HG03469 (cell line): ENCODE measurements around the gene BCAS3.

Source experiments
- ATAC-seq: cut with Tn5 transposase; IDR thresholded peaks from one replicate; pipeline ENCODE4 v1.9.1; 2021; ENCODE audit warnings: mild to moderate bottlenecking, moderate library complexity, moderate number of reproducible peaks; ENCODE audit not compliant: unreplicated experiment

Gene BCAS3

DNA sequence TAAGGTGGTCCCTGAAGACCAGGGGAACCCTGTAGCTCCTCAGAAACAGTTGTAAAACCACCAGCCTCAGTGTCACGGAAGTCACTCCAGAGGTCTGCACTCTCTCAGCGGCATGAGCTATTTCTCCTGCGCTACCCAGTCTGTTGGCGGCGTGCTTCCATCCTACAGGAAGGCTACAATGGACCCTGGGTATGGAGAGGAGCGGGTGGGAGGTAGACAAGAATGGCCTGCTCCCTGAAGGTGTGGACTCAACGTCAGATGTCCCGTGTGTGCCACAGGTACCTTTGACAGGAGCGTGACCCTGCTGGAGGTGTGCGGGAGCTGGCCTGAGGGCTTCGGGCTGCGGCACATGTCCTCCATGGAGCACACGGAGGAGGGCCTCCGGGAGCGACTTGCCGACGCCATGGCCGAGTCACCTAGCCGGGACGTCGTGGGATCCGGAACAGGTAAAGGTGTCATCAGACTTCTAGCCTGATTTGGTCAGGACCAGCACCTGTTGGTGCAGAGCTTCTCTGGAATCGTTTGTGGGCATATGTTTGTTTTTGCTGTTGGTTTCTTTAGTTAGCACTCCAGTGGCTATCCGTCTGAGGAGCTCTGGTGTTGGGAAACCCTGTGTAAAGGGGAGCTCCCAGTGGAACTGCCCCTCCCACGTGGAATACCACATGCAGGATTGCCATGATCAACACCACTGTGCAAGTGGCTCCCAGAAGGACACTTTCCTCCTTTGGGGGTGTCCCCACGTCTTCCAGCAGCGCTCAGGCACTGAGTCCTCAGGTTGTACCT lies 690.6 kb downstream of the BCAS3 start:
- no peak for ATAC-seq

DNA sequence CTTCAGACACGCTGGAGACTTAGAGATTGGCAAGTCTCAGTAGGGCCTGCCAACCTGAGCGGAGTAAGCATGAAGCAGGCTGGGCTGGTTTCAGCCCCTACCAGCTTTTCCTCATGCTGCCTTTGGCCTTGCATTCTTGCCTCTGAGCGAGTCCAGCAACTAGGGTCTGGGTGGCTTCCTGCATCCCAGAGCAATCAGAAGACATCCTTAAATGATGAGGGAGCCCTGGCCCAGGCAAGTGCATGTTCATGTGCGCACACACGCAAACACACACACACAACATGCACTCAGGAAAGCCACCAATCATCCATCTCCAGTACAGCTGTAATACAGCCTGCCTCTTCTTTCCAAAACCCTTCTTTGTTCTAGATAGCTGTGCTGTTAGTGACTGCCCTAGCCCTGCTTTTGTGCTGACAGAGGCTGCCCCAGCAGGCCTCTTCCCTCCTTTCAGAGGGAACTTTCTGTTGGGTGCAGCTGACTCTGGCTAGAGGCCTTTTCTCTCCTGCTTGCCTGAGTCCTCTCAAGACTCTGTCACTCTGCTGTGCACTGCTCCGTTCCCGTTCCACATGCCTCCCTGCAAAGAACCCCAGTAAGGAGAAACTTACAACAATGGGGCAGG lies 691.3 kb downstream of the BCAS3 start:
- no peak for ATAC-seq

DNA sequence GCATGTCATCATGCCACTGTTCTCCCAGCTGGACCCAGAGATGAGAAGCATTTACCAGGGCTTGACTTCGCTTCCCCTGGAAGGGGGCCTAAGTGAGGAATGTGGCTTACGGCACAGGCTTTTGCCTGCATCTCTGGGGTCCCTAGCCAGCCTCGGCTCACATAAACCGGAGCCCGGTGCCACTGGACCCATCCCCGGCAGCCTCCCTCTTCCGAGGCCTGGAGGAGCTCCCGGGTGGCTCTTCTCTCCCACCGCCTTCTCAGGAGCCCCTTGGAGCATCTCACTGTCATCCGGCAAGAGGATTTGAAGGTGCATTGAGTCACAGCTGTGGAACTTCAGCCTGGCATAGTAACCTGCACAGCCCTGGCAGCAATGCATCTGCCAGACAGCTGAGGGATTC lies 692.1 kb downstream of the BCAS3 start:
- ATAC-seq: no peak

DNA sequence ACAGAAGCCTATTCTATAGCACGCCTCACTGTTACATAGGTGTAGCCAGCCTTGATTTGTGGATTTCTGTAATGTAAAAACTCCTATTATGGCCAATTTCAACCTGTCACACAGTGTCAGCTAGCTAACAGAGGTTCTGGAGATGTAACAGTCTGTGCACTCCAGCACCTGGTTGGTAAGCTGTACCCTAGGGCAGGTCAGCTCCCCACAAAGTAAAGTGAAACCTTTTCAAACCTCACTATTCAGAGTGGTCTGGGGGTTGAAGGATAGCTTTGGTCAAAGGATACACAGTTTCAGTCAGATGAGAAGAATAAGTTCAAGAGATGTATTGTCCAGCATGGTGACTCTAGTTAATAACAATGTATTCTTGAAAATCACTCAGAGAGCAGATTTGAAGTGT lies 693.5 kb downstream of the BCAS3 start:
- ATAC-seq: no peak

DNA sequence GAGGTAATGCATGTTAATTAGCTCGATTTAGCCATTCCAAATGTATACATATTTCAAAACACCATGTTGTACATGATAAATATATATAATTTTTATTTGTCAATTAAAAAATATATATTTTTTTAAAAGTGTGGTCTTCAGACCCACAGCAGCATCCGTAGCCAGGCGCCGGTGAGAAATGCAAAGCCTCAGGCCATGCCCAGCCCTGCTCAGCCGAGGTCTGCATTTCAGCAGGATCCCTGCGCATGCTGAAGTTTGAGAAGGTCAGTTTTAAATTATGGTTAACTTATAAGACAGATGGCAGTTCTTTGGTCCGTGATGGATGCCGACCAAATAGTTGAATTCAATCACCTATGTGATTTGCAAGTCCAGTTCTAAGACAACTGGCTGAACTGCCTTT lies 694.0 kb downstream of the BCAS3 start:
- ATAC-seq: no peak

DNA sequence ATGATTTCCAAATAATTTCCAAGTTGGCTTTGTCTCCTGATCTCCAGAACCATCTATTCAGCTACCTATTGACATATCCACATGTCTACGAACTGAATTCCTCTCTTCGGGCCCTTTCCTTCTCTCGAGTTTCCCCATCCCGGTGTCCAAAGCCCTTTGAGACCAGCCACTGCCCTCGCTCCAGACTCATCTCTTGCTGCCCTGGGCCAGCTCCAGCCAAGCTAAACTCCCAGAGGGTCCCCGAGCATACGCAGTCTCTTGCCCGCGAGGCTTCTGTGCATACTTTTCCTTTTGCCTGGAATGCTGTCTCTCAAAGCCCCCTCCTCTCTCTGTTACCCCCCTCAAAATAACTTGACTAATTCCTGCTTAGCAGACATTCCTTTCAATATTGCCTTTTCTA lies 694.8 kb downstream of the BCAS3 start:
- no peak for ATAC-seq

DNA sequence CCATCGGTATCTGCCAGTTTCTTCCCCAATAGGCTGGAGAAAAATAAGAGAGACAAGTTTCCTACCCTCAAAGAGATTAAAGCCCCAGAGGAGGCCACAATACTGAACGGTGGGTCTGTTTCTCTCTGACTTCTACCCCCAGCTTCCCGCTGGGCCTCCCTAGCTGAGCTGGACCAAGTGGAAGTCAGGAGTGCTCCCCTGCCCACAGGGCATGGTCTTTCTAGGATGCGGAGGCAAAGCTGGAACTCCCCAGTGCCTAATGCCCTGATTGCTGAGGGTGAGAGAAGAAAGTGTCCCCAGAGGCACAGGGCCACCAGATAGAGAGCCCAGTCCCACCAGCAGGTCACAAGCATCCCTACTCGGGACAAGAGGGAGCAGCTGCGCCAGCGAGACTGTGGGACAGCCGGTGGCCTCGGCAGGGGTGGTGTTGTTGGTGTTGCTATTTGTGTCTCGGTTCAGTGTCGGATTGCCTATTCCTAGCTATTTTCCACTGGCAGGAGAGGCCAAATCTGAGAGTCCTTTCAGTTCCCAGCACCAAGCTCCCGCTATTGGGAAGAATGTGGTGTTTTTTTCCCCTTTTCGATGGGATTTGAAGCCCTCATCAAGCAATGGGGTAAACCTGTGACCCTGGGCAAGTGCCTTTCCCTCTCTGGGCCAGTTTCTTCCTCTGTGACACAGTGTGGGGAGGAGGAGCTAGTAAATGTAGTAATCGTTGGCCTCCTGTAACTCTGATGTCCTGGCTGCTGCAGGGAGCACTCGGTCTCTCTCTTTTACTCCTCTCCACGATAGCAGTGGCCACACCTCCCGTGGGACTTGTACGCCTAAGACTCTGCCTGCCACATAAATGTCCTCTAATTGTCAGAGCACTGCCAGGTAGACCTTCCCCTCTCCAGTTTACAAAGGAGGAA lies 699.5 kb downstream of the BCAS3 start:
- no peak for ATAC-seq

DNA sequence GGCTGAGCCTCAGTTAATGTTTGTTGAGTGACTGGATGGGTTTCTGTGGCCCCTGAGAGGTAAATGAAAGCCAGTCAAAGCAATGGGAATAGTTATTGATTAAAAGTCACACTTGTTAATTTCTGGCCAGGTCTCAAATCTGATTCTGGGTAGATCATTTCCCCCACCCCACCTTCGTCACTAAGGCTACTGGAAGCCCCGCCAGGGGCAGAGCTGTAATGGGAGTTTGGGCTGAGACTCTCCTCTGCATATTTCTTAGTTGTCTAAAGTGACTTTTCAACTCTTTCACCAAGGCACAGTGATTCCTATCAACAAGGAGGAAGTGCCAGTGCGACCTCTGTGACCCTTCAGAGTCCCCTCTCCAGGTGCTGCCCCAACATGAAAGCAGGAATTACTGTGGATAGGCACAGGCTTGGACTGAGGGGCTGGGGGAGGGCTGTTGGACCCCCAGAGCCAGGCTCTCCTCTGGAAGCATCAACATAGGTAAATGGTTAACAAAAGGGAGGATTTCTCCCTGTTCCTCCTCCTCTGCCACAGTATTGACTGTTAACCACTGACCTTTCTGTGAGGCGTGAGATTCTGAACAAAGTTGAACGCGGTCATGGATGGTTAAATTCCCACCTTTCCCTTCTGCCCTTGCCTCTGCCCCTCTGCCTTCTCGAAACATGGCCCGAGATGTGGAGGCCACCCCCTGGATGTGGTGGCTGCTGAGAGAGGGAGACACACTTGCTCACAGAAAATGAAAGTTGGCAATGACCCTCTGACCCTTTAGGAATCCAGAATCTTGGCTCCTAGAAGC lies 701.2 kb downstream of the BCAS3 start:
- ATAC-seq: no peak

DNA sequence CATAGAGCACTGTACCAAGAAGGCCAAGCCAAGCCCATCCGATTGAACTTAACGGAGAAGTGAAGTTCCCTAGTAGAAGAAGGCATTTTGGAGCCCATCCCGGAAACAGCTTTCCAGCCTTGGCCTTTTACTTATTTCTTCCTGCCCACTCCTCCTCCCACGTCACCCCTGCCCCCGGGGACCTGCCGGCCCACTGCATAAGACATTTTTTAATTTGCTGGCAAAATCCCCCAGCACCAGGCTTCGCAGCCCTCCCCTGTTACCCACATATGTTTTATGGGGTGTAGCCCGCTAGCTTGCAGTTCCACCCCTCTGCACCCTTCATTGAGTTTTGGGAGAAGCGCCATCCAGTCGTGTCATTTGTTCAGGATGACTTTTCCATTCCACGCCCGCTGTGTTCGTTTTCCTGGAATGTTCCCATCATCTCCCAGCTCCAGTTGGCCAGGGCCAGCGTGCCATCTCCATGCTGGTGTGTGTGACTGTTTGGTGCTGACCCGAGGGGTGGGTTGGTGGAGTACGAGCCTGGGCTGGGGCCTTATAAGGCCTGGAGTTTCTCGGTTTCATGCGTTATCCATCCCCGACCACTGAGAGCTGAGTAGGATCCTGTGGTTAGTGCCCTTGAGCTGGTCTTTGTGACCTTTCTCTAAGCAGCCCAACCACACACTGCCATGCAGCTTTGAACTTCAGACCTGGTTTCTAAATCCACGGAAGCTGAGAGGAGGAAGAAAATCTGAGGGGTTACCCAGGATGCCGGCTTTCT lies 702.0 kb downstream of the BCAS3 start:
- ATAC-seq: no peak

DNA sequence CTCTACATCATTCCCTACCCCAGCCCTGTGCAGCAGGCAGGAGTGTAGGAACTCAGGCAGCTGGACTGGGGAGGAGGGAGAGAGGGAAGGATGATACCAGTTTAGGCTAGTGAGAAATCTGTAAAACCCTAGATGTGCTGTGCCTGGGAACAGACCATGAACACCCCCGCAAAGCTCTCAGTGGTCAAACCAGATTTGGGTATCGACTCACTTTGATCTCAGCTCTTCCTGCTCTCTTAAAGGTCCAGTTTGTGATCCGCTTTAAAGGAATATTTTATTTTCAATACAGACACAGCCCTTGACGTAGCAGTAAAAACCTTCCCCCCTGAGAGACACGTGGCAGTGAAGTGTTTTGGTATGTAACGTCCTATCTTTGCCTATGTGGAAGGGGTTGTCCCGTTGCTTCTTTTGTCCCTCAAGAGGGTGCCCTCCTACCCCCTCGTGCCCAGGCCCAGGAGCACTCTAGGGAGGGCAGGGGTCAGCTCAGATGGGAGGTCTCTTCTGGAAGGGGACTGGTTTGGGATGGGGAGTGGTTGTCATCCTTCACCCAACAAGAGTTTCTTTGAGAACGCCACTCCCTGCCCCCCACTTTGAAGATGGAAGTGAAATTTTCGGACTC lies 702.7 kb downstream of the BCAS3 start:
- ATAC-seq: no peak

DNA sequence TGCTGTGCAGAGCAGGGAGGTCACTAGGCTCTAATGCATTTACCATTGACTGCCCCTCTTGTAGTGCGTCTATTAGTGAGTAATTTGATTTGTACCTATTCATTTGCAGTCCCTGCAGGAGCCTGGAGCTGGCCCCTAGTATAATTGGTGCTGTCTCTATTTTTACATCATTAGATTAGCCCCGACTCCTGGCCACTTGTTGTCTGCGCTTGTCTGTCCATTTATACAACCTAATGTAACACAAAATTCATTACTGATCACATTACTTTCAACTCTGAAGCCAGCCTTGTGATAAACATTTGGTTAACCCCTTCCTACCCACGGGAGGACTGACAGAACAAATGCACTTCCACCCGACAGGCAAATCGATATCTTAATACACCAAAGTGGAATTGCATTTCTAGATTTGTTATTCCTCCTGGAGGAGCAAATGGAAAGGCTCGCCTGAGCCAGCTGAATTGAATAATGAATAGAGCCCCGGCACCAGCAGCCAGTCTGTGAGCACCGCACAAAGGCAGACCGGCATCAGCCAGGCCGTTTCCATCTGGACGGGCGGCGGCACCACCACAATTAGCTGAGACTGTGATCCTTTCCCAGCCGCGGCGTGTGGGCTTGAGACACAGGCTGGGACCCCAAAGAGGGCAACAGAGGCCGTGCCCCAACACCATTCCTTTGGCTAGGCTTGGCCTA lies 703.3 kb downstream of the BCAS3 start:
- ATAC-seq: no peak

DNA sequence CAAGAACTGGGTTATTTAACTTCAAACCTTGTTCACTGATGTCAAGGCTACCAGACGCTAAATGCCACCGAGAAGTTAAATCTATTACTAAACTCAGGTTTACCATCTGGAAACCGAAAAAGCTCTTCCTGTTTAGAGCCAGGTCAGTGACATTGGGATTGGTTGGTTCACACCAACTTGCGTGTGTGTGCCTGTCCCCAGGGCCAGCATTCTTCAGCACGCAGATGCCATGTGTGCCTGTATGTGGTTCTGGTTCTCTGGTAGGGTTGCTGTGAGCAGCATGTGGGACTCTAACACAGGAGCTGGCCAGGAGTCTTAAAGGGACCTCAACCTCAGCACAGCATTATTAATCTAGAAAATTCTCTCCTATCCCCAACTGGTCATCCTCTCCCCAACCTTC lies 703.9 kb downstream of the BCAS3 start:
- ATAC-seq: no peak

DNA sequence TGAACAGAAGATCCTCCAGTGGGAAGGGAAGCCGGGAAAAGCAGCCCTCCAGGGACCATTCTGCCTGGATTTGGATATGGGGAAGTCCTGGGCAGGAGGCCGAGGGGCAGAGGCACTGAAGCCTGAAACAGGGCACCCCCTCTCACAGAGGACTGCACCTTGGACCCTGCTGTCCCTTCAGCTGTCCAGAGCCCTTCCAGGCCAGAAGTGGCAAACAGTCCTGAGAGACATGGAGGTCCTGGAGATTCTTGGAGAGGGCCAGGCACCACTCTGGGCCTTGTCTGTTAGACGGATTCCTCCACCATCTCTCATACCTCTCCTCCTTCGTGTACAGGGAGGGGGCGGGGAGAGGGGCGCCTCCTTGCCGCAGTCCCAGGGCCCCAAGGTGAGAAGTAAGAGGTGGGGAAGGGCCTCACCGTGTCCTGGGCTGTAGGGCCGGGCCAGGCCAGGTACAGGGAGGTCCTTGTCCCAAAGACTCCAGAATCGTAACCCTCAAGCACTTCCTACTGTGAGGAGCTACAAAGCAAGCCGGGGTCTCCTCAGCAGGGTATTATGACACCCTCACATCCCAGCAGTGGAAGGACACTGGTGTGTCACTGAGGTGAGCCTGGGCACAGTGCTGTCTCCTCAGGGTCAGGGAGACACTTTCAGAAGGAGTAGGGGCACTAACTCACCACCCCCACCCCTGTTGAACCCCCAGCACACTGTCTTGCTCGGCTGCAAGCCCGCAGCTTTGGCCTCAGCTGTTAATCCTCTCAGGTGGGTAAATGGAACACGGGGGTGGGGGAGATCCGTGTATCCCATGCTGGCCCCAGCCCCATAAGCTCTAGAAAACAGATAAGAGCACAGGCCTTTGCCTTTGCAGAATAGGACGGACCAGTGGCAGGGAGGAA lies 705.4 kb downstream of the BCAS3 start:
- ATAC-seq: no peak

DNA sequence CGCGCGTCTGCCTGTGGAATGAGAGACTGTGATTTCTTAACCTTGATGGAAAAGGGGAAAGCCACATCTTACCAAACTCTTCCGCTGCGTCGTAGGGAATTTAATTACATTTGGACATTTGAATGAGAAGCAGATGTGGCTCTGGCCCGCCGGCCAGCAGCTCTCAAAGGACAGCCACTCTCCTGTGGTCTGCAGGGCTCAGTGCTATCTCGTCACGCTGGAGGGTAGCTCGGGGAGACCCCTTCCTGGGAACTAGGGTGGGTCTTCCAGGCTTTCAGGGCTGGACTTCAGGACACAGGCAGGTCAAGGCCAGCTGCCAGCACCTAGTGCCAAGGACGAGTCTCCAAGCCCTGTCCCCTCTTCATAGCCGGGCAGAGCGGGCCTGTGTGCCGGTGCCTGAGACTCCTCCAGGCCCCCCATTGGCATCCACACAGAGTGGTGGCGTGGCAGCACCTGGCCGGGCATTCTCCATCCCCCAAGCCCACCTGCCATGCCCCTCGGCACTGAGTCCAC lies 706.1 kb downstream of the BCAS3 start:
- no peak for ATAC-seq

DNA sequence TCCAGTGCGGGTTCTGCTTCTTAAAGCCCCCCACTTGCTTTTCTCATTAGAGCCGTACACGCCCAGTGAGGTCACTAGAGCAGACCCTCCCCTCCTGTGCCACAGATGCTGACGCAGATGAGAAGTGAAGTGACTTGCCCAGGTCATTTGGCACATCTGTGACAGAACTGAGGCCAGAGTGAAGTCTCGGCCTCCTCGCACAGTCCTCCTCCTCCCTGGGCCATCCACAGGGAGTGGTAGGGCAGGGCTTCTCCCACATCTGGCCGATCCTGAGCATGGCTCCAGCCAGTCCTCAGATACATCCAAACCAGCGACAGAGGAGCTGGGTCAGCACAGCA lies 706.7 kb downstream of the BCAS3 start:
- ATAC-seq: no peak

DNA sequence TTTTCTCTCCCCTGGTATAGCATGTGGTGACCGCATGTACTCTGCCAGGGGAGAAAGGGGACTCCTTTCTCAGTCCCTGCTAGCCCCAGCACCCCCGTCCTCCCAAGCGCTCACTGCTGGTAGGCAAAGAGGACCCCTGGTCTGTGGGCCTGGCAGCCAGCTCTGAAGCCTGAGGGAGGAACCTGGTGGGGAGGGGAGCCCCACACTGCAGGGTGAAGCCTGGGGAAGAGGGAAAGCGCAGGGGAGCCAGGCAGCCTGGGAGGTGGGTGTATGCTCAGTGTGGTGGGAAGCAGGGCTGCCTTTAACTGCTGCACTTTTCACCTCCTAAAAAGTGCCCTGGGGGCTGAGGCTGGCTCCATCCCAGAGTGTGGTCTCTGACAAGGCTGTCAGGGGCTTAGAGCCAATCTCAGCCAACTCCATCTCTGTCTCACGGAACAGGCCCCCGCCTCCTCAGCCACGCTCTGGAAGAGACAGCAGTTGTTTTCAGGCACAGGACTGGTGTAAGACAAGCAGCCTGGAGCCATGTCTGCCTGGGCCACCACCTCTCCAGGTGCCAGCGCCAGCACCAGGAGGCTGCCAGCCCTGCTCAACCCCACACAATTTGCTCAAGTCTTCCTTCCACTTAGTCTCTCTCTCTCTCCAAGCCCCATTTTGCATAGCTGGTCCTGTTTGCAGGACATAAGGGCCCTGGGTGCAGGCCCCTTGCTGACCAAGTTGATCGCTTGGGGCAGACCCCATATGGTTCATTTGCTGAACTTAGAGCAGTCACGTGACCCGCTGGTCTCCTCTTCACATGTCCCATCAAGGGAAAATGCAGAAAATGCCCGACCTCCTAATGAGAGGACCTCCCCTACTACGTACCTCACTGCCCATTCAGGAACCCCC lies 707.3 kb downstream of the BCAS3 start:
- no peak for ATAC-seq
